Measurements from ENCODE around the gene TGFBI.

DNA sequence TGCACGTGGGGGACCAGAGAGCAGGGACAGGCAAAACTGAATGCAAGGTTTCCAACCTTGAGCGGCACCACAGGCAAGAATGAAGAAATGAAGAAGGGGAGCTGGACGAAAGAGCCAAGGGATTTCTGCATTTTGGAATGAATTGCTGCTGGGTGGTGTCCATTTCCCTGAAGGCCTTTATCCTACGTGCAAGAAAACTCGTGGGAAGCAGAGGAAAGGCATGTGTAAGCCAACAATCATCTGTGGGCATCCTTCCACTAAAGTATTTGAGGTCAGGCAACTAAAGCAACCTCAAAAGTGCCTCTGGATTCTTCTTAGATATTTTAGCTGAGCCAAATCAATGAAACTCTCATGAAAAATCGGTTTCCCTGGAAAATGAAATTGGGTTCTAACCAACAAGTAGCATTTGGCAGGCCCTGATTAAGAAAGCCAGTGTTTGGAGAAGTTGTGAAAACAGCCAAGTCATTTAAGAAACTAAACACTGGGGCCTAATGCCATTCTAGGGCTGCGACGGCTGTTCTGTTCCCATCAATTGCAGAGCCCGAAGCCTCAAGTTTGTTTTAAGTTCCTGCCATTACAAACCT is 4.7 kb upstream of the TGFBI start:
- no peak for TF ChIP-seq REST (IDR thresholded peaks at IDR 0.05; ENCODE audit: insufficient read depth in 1 of 2, low read depth in 2 of 2, low read length in 2 of 2)
- TF ChIP-seq SIN3A (IDR thresholded peaks at IDR 0.05; ENCODE audit: borderline replicate concordance, insufficient read depth, low read length) = no peak
